Measurements from ENCODE around the gene CCNYL1. TPM values are rescaled to one million over a fixed set of nuclear protein-coding genes. Genes with fewer than 3 reads are reported as not detected.

CCNYL1 gene
- total RNA-seq, 1 donor from 2014 or later = 13.5 TPM

DNA sequence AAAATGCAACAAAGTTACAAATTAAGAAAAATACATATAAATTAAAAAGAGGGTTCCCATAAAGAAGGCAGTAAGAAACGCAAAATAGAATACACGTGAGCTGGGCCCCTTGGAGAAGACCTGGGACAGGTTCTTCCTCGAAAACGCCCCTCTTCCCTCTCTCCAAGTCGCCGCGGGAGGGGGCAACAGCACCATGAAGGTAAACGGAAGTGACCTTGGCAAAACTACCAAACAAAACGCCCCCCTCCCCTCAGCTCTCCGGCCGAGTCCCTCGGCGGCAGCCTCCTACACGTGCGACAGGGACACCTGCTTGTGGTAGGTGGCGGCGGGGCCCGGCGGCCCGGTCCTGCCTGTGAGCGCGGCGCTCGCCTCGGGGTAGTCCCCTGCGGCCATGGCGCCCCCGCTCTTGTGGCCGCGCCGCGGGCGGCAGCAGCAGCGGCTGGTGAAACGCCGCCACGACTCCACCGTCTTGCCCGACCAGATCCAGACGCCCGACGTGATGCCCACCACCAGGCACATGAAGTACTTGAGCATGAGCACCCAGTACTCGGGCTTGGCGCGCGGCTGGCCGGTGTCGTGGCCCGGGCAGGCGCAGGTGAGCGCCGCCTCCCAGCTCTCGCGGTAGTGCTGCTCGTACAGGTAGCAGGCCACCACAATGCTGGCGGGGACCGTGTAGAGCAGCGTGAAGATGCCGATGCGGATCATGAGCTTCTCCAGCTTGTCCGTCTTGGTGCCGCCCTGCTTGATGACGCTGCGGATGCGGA is 55.4 kb downstream of the CCNYL1 start:
- DNase-seq (peak; percentile 25), ATAC-seq (ENCODE audit: low read depth) (no peak)
- peak overlapping the region; percentile 86 for H3K4me3 Mint-ChIP-seq
- peaks cover 10% of the 10 kb centered on the region for H3K27me3 Mint-ChIP-seq
- no peak overlapping the region for H3K27ac Mint-ChIP-seq
- TF ChIP-seq, protein P1, sequence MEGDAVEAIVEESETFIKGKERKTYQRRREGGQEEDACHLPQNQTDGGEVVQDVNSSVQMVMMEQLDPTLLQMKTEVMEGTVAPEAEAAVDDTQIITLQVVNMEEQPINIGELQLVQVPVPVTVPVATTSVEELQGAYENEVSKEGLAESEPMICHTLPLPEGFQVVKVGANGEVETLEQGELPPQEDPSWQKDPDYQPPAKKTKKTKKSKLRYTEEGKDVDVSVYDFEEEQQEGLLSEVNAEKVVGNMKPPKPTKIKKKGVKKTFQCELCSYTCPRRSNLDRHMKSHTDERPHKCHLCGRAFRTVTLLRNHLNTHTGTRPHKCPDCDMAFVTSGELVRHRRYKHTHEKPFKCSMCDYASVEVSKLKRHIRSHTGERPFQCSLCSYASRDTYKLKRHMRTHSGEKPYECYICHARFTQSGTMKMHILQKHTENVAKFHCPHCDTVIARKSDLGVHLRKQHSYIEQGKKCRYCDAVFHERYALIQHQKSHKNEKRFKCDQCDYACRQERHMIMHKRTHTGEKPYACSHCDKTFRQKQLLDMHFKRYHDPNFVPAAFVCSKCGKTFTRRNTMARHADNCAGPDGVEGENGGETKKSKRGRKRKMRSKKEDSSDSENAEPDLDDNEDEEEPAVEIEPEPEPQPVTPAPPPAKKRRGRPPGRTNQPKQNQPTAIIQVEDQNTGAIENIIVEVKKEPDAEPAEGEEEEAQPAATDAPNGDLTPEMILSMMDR (IDR thresholded peaks at IDR 0.05) = no peak
- no peaks in the 10 kb centered on the region for H3K9me3 Mint-ChIP-seq
- CTCF ChIA-PET = interaction anchor here (1.2 to 2.5 kb wide), 3 partner anchors 22 to 274 kb away, joined by 3 to 10 read pairs (median 6); no protein-coding TSS in a partner anchor
- H3K36me3 Mint-ChIP-seq (ENCODE audit: low read depth) = no peaks in the 10 kb centered on the region
- H3K4me1 Mint-ChIP-seq = peaks cover 36% of the 10 kb centered on the region
- intact Hi-C loops (cut with micrococcal nuclease) = no loop called here
- POLR2A ChIA-PET = no interaction called here

DNA sequence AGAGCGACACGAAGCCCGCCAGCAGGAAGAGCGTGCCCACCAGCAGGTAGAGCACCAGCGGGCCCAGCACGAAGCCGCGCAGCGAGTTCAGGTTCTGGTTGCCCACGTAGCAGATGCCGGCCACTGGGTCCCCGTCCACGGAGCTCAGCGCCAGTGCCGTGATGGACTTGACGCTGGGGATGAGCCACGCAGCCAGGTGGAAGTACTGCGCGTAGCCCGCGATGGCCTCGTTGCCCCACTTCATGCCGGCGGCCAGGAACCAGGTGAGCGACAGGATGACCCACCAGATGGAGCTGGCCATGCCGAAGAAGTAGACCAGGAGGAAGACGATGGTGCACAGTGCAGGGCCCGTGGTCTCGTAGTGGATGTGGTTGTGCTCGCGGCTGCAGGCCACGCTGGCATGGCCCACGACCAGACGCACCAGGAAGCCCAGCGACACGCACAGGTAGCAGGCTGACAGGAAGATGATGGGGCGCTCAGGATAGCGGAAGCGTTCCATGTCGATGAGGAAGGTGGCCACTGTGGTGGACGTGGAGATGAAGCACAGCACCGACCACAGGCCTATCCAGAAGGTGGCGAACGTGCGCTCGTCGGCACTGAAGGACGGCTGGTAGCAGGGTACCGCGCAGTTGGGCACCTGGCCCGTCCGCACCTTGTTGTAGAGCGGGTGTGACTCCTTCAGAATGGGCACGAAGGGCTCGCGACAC is 56.2 kb downstream of the CCNYL1 start:
- Mint-ChIP-seq H3K27me3 (peaks cover 10% of the 10 kb centered on the region), H3K4me1 (peaks cover 36% of the 10 kb centered on the region), H3K9me3 (no peaks in the 10 kb centered on the region), H3K27ac (no peak overlapping the region), H3K36me3 (ENCODE audit: low read depth) (no peaks in the 10 kb centered on the region), H3K4me3 (peak overlapping the region; percentile 86)
- ATAC-seq (ENCODE audit: low read depth) (no peak), DNase-seq (no peak)
- ChIA-PET POLR2A (no interaction called here), CTCF (interaction anchor here (1.2 to 2.5 kb wide), 3 partner anchors 22 to 273 kb away, joined by 3 to 10 read pairs (median 6); no protein-coding TSS in a partner anchor)
- intact Hi-C loops (cut with micrococcal nuclease) = loop anchor here (1.0 to 2.0 kb wide), 7 partner anchors 21 to 601 kb away; partner anchors contain the start of genes IDH1, PIKFYVE and PLEKHM3
- TF ChIP-seq, protein P1 (IDR thresholded peaks at IDR 0.05) = no peak

DNA sequence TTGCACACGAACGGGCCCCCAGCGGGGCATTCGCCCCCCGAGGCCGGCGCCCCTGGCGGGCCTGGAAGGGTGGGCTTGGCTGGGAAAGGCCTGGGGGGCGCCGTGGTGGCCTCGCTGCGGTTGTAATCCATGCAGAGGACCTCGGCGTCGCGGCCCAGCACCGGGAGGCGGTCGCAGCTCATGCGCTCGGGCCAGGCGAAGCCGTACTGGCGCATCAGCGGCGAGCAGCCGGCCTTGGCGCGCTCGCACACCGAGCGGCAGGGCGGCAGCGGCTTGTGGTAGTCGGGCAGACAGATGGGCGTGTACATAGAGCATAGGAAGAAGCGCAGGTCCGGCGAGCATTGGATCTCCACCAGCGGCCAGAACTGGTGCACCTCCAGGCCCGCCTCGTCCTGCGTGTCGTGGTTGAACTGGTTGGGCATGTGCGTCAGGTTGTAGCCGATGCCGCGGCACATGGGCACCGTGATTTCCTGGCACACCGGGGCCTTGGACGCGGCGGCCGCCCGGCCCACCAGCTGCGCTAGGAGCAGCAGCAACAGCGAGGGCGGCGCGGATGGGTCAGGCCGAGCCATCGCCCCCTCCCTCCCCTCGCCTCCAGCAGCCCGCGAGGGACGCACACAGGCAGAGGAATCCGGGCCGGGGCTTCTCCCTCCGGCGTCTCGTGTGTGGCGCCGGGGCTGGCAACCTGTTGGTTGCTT is 56.9 kb downstream of the CCNYL1 start:
- ChIA-PET POLR2A (interaction anchor here (1.8 kb wide), 1 partner anchor 602 kb away, joined by 5 read pairs; the partner anchor contains the start of gene KLF7), CTCF (no interaction called here)
- TF ChIP-seq, protein P1 (IDR thresholded peaks at IDR 0.05) = no peak
- ATAC-seq (ENCODE audit: low read depth) (no peak), DNase-seq (peak; percentile 43)
- Mint-ChIP-seq H3K9me3 (no peaks in the 10 kb centered on the region), H3K4me3 (peak overlapping the region; percentile 86), H3K36me3 (ENCODE audit: low read depth) (no peaks in the 10 kb centered on the region), H3K4me1 (peaks cover 36% of the 10 kb centered on the region), H3K27ac (no peak overlapping the region), H3K27me3 (peaks cover 10% of the 10 kb centered on the region)
- intact Hi-C loops (cut with micrococcal nuclease) = loop anchor here (1.0 to 2.0 kb wide), 7 partner anchors 22 to 602 kb away; partner anchors contain the start of genes IDH1, PIKFYVE and PLEKHM3

DNA sequence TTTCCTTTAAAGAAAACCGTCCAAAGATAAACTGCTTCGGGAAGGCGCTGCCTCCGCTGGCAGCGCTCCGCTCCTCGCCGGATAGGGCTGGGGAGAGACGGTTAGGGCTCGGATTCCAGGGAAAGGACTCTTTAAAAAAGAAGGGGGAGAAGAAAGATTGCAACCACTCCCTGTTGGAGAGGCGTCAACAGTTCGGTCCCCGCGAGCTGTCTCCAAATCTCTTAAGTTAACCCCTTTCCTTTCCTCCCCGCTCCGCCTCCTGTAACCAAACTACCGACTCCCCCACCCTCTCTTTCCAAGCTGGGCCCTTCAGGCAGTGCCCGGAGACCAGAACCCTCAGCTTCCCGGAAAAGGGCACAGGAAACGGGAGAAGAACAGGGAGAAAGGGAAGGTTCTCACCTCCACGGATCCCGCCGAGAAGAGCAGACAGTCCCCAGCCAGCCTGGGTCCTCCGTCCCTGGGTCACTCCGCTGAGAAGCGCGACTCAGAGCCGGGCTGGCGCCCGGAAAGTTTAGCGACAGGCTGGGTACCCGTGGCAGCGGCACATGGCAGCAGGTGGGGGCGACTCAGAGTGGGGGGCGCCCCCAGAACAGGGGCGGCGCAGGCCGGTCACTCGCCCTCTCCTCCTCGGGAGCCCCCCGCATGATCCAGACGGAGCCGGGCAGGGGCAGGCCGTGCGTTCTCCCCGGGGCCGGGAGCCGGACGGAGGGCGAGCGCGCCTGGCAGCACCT is 57.6 kb downstream of the CCNYL1 start:
- peaks cover 10% of the 10 kb centered on the region for H3K27me3 Mint-ChIP-seq
- TF ChIP-seq, protein P1 (IDR thresholded peaks at IDR 0.05) = no peak
- CTCF ChIA-PET = interaction anchor here (0.6 to 1.9 kb wide), 2 partner anchors 58 to 153 kb away, joined by 4 to 6 read pairs; partner anchors contain the start of gene CCNYL1
- no peaks in the 10 kb centered on the region for H3K9me3 Mint-ChIP-seq
- no peak for ATAC-seq (ENCODE audit: low read depth)
- intact Hi-C loops (cut with micrococcal nuclease) = loop anchor here (1.0 to 2.0 kb wide), 9 partner anchors 23 to 602 kb away; partner anchors contain the start of genes CREB1, IDH1, PIKFYVE and PLEKHM3
- DNase-seq = no peak
- no peaks in the 10 kb centered on the region for H3K36me3 Mint-ChIP-seq (ENCODE audit: low read depth)
- peaks cover 36% of the 10 kb centered on the region for H3K4me1 Mint-ChIP-seq
- H3K27ac Mint-ChIP-seq = no peak overlapping the region
- POLR2A ChIA-PET = interaction anchor here (0.5 to 1.8 kb wide), 7 partner anchors 58 to 1004 kb away, joined by 3 to 13 read pairs (median 5); partner anchors contain the start of genes CCNYL1, FASTKD2, KLF7 and MDH1B
- peak overlapping the region; percentile 86 for H3K4me3 Mint-ChIP-seq

Data from activated B cell treated with CpG ODN at 0.5 μM for 24 hours (primary cell).